Esophagus squamous epithelium (tissue), 5 donors: Measurements from ENCODE around the gene SETBP1. TPM values are rescaled to one million over a fixed set of nuclear protein-coding genes. Genes with fewer than 3 reads are reported as not detected.
A peak's percentile ranks its signal among the peaks of the same experiment; 100 is the strongest.

ENCODE experiments used
- DNase-seq: peaks from one replicate; lab custom pipeline; 2025; lab: John Stamatoyannopoulos, UW
- H3K27ac ChIP-seq, 4 donors: fragments of 200-600 bp; sonication (generic); one replicate each; pipeline ENCODE4 v1.5.1; 2016 to 2019; ENCODE audit warnings: mild to moderate bottlenecking in 1 of 4
- H3K27me3 ChIP-seq, 4 donors: fragments of 200-600 bp; sonication (generic); 1 replicate in 3 of 4; 2 replicates in 1 of 4; pipeline versions ENCODE4 v1.5.1 to v1.6.0; 2017 to 2021; ENCODE audit warnings: antibody characterized with exemption in 1 of 4
- H3K36me3 ChIP-seq, 3 donors: fragments of 200-600 bp; sonication (generic); one replicate each; pipeline ENCODE4 v1.5.1; 2016 to 2019
- H3K4me1 ChIP-seq, 3 donors: fragments of 200-600 bp; sonication (generic); one replicate each; pipeline ENCODE4 v1.5.1; 2017 to 2019
- H3K4me3 ChIP-seq, 4 donors: fragments of 200-600 bp; sonication (generic); 1 replicate in 3 of 4; 2 replicates in 1 of 4; pipeline ENCODE4 v1.5.1; 2016 to 2019; ENCODE audit warnings: mild to moderate bottlenecking in 2 of 4, moderate library complexity in 1 of 4
- H3K9me3 ChIP-seq, 3 donors: fragments of 200-600 bp; sonication (generic); one replicate each; pipeline ENCODE4 v1.5.1; 2016 to 2019
- POLR2A ChIP-seq, 4 donors: fragments of 450-650 bp; IDR thresholded peaks; one replicate each; pipeline ENCODE4 v1.6.1; 2017; ENCODE audit warnings: antibody characterized with exemption in 4 of 4, mild to moderate bottlenecking in 4 of 4, moderate library complexity in 3 of 4
- WGBS, 2 donors: methylation state at CpG; one replicate each; pipeline ENCODE4 v1.1.5; 2018; 5-methylcytosine and 5-hydroxymethylcytosine counted together
- intact Hi-C: fragments of 100-400 bp; cut with DNase I; formaldehyde crosslinking; loops from one replicate; pipeline ENCODE4 v1.15.0; 2022
- total RNA-seq, 4 donors: library from RNA; depleted of rRNA; stranded (reverse); fragments of >200 nt; gene quantifications; one replicate each; pipeline ENCODE4 v1.1.0, GENCODE V29; 2016
- TF ChIP-seq, protein P1 (sequence below), 6 experiments: fragments of 450-650 bp in 4 of 6; fragments of 200-600 bp in 2 of 6; sonication (generic) in 2 of 6; IDR thresholded peaks; one replicate each; pipeline ENCODE4 v1.5.1; 2016 to 2019; ENCODE audit warnings: antibody characterized with exemption in 6 of 6, mild to moderate bottlenecking in 4 of 6, moderate library complexity in 4 of 6
- donor health status: DM: yes; HTN: yes; CAD: no.

The SETBP1 gene
- total RNA-seq, 4 donors from 2014 or later = 2.6 to 18.5 (median 6.4) TPM

DNA sequence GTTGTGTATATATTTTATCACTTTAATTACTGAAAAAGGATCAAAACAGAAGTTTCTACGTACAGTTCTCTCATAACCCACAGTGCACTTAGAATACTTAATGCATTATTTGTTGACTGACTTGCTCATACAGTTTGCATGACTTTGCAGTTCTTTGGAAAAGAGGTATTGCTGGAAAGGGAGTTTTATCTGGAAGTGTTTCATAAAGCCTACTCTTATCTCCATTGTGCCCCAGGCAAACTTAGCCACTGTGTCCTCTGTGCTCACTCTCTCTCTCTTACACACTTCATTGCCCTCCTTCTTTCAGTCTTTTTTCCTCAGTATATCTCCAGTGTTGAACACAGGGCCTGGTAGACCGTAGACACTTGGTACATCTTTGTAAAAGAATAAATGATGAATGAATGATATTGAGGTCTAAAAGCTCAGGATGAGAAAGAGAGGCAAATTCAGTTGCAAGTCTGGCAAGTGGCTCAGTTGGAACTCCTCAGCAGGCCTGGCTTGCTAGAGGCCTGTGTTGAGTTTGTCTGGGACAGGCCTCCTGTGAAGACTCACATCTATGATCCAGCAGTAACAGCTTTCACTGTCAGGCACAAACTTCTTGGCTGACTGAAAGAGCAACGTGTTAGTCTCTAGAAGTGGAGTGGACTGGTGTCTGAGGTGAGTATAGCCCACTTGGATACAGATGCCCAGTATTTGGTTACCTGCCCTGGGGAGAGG, 56.1 kb downstream of the SETBP1 start:
- H3K27ac ChIP-seq = peak overlapping the region in 2 of 4 donors; percentile 31 to 64
- no peak overlapping the region for H3K4me3 ChIP-seq
- no peaks in the 10 kb centered on the region for H3K27me3 ChIP-seq
- no peaks in the 10 kb centered on the region for H3K36me3 ChIP-seq
- WGBS, 2 donors = 81 to 86% methylated on average over 3 of the region's 3 CpGs
- TF ChIP-seq, protein P1, sequence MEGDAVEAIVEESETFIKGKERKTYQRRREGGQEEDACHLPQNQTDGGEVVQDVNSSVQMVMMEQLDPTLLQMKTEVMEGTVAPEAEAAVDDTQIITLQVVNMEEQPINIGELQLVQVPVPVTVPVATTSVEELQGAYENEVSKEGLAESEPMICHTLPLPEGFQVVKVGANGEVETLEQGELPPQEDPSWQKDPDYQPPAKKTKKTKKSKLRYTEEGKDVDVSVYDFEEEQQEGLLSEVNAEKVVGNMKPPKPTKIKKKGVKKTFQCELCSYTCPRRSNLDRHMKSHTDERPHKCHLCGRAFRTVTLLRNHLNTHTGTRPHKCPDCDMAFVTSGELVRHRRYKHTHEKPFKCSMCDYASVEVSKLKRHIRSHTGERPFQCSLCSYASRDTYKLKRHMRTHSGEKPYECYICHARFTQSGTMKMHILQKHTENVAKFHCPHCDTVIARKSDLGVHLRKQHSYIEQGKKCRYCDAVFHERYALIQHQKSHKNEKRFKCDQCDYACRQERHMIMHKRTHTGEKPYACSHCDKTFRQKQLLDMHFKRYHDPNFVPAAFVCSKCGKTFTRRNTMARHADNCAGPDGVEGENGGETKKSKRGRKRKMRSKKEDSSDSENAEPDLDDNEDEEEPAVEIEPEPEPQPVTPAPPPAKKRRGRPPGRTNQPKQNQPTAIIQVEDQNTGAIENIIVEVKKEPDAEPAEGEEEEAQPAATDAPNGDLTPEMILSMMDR (IDR thresholded peaks at IDR 0.05) = no peak
- TF ChIP-seq POLR2A (IDR thresholded peaks at IDR 0.05) = no peak
- intact Hi-C loops = no loop called here
- H3K4me1 ChIP-seq = peaks cover 0 to 38% (median 30%) of the 10 kb centered on the region in 3 donors
- no peaks in the 10 kb centered on the region for H3K9me3 ChIP-seq
- DNase-seq = no peak

DNA sequence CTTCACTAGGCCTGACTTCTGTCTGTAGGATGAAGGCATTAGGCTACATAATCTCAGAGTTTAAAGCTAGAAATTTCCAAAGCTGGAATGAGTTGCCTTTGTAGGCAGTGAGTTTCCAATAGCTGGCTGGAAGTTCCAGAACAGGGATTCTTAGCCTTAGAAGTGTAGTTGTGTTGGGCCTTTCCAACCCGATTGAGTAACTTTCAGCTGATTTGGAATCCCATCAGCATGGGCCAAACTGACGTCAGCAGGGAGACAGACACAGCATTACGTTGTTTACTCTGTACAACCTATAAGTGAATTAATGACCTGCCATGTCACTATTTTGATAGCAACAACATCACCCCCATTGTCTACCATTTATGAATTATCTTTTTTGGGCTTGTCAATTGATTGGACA, 56.9 kb downstream of the SETBP1 start:
- peak overlapping the region in 2 of 4 donors; percentile 31 to 64 for H3K27ac ChIP-seq
- intact Hi-C loops = no loop called here
- H3K4me1 ChIP-seq = peaks cover 0 to 36% (median 31%) of the 10 kb centered on the region in 3 donors
- H3K36me3 ChIP-seq = no peaks in the 10 kb centered on the region
- H3K4me3 ChIP-seq = no peak overlapping the region
- H3K27me3 ChIP-seq = no peaks in the 10 kb centered on the region
- 76 to 78% methylated on average over 3 of the region's 3 CpGs for WGBS, 2 donors
- H3K9me3 ChIP-seq = no peaks in the 10 kb centered on the region
- DNase-seq = no peak
- TF ChIP-seq POLR2A (IDR thresholded peaks at IDR 0.05) = no peak
- TF ChIP-seq, protein P1 (IDR thresholded peaks at IDR 0.05) = no peak

DNA sequence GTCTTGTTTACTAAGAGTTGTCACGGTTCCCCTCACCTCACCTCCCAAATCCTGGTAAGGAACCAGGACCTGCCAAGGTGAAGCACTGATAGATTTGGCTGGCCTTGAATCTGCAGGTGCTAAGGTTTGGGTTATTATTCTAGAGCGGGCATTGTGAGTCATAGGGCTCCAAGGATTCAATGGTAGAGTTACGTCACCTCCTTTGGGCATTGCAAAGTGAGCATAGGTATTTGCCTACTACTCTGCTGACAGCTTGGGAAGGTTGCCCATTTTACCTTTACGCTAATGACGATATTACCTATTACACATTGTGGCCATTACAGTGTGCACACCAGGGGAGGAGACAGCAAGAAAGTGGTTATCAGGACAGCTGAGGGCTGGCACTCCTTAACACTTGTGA, 59.3 kb downstream of the SETBP1 start:
- intact Hi-C loops = no loop called here
- Histone ChIP-seq H3K4me1 (peaks cover 0 to 41% (median 22%) of the 10 kb centered on the region in 3 donors), H3K27ac (no peak overlapping the region), H3K4me3 (no peak overlapping the region), H3K27me3 (no peaks in the 10 kb centered on the region), H3K9me3 (no peaks in the 10 kb centered on the region), H3K36me3 (no peaks in the 10 kb centered on the region)
- no peak for TF ChIP-seq POLR2A (IDR thresholded peaks at IDR 0.05)
- TF ChIP-seq, protein P1 (IDR thresholded peaks at IDR 0.05) = no peak
- WGBS, 2 donors = 35 to 58% methylated on average over 5 of the region's 5 CpGs
- no peak for DNase-seq

DNA sequence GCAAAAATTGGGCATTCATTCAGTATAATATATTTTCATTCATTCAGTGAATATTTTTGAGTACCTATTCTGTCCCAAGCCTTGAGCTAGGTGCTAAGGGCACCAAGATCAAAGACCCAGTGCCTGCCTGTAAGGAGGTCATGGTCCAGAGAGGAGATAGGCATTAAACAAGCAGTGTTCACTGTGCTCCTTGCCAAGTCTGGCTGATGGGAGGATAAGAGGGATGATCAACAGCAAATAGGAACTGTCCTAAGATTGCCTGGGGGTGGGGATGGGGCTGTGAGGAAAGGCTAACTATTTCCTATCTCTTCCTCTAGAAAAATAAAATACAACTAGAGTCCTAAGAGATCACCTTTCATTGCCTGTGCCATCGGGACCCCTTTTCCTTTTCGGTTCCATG, 60.4 kb downstream of the SETBP1 start:
- H3K27ac ChIP-seq = peak overlapping the region in 1 of 4 donors; percentile 53
- no peak overlapping the region for H3K4me3 ChIP-seq
- H3K36me3 ChIP-seq = no peaks in the 10 kb centered on the region
- H3K27me3 ChIP-seq = no peaks in the 10 kb centered on the region
- DNase-seq = no peak
- WGBS, 2 donors = 42 to 84% methylated on average over 2 of the region's 2 CpGs
- H3K4me1 ChIP-seq = peaks cover 0 to 41% (median 22%) of the 10 kb centered on the region in 3 donors
- TF ChIP-seq, protein P1 (IDR thresholded peaks at IDR 0.05) = no peak
- no peak for TF ChIP-seq POLR2A (IDR thresholded peaks at IDR 0.05)
- H3K9me3 ChIP-seq = no peaks in the 10 kb centered on the region
- intact Hi-C loops = no loop called here

DNA sequence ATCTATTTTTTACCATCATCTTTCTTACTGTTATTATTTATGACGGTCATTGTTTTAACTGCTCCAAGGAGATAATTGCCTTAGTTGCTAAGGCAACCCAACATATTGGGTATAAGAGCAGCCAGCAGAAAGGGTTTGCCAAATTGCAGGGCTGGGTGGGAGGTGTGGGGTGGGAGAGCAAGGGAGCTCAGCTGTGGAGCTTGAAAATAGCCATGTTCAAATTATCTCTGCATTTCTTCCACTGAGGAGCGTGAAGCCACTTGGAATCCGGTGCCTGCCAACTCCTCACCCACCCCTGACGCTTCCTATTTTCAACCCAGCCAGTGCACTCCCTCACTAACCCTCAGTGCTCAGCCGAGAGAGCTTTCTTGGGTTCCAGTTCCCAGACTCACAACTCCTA, 60.8 kb downstream of the SETBP1 start:
- 82 to 86% methylated on average over 5 of the region's 5 CpGs for WGBS, 2 donors
- intact Hi-C loops = no loop called here
- TF ChIP-seq, protein P1 (IDR thresholded peaks at IDR 0.05) = no peak
- TF ChIP-seq POLR2A (IDR thresholded peaks at IDR 0.05) = no peak
- H3K4me1 ChIP-seq = peaks cover 0 to 41% (median 22%) of the 10 kb centered on the region in 3 donors
- H3K9me3 ChIP-seq = no peaks in the 10 kb centered on the region
- no peaks in the 10 kb centered on the region for H3K36me3 ChIP-seq
- H3K27ac ChIP-seq = peak overlapping the region in 3 of 4 donors; percentile 53 to 77 (median 57)
- H3K4me3 ChIP-seq = no peak overlapping the region
- H3K27me3 ChIP-seq = no peaks in the 10 kb centered on the region
- DNase-seq = no peak
